Cardiac muscle cell (in vitro differentiated cells and primary cell): Measurements from ENCODE around the gene SRCAP. TPM values are rescaled to one million over a fixed set of nuclear protein-coding genes. Genes with fewer than 3 reads are reported as not detected.
A peak's percentile ranks its signal among the peaks of the same experiment; 100 is the strongest.

ENCODE experiments used
- DNase-seq, 2 donors: peaks; one replicate each; pipeline versions ENCODE4 v3.0.0 to v3.0.0-alpha.2; 2010 to 2017; ENCODE audit warnings: low read depth in 1 of 2, low spot score in 1 of 2
- H3K27ac ChIP-seq: fragments of 200-600 bp; sonication (generic); 2 replicates; pipeline ENCODE4 v1.5.1; 2016
- H3K27me3 ChIP-seq: fragments of 200-600 bp; sonication (generic); 2 replicates; pipeline ENCODE4 v1.6.0; 2016; ENCODE audit warnings: control low read depth
- H3K36me3 ChIP-seq: fragments of 200-600 bp; sonication (generic); 2 replicates; pipeline ENCODE4 v1.5.1; 2016; ENCODE audit warnings: control low read depth
- H3K4me1 ChIP-seq: fragments of 200-600 bp; sonication (generic); 2 replicates; pipeline ENCODE4 v1.8.1; 2017; ENCODE audit warnings: low read depth, mild to moderate bottlenecking, mixed run types
- H3K4me3 ChIP-seq: fragments of 200-600 bp; sonication (generic); 2 replicates; pipeline ENCODE4 v1.5.1; 2016; ENCODE audit warnings: mild to moderate bottlenecking
- H3K9me3 ChIP-seq: fragments of 200-600 bp; sonication (generic); 2 replicates; pipeline ENCODE4 v1.5.1; 2017; ENCODE audit warnings: low read depth, mild to moderate bottlenecking, control low read depth
- CTCF ChIP-seq: IDR thresholded peaks from 2 replicates; pipeline ENCODE4 v1.5.1; 2012; ENCODE audit warnings: low read depth, mild to moderate bottlenecking, low read length
- polyA plus RNA-seq: library from polyadenylated mRNA; unstranded; fragments of >200 nt; fragmentation: Nextera tagmentation; extraction: Ambion mirVana; gene quantifications from 2 replicates; pipeline ENCODE4 v1.2.1, GENCODE V29; 2016
- total RNA-seq: library from RNA; depleted of rRNA; stranded (reverse); fragments of >200 nt; gene quantifications from 2 replicates; pipeline ENCODE4 v1.2.3, GENCODE V29; 2016

SRCAP gene
- total and polyA plus RNA-seq, 2 experiments from 2014 or later, result 20.9 to 42.9 TPM

GRCh38 chr16:30777591-30778297 is 78.8 kb downstream of the SRCAP start:
- H3K27me3 ChIP-seq, result no peaks in the 10 kb centered on the region
- H3K36me3 ChIP-seq, result peaks cover 18% of the 10 kb centered on the region
- peaks cover 25% of the 10 kb centered on the region for H3K4me1 ChIP-seq
- no peaks in the 10 kb centered on the region for H3K9me3 ChIP-seq
- no peak for TF ChIP-seq CTCF
- H3K27ac ChIP-seq, result peak overlapping the region; percentile 82
- no peak for DNase-seq
- no peak overlapping the region for H3K4me3 ChIP-seq

DNA sequence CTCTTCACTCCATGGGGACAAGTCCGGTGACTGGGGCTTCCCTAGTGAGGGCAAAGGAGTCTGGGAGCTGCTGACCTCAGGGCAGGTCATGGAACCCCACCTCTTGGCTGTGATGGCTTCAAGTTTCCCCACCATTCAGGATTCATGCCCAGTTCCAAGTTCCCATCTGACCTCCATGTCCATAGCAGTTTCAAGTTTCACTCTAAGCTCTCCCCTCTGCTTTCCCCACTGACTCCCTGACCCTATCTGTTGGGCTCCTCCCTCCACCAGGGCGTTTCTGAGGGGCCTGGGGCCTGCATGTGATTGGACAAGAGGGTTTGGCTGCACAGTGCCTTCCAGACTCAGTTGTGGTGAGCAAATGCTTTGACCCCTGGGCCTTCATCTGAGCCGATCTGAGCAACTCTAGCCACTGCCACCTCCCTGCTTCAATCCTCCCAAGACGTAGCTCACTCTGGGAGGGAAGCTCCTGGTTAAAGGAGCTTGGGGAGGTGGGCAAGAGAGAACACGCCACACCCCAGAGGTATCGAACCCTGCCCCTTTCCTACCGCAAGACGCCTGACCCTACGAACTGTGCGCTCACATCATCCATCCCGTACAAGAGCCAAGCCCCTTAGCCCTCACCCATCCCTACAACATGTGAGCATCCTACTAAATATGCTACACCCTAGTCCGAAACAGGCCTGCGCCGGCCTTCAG is 79.7 kb downstream of the SRCAP start:
- peak; percentile 66 to 68 for DNase-seq
- Histone ChIP-seq H3K27me3 (no peaks in the 10 kb centered on the region), H3K4me1 (peaks cover 25% of the 10 kb centered on the region), H3K9me3 (no peaks in the 10 kb centered on the region), H3K4me3 (no peak overlapping the region), H3K27ac (peak overlapping the region; percentile 82), H3K36me3 (peaks cover 25% of the 10 kb centered on the region)
- no peak for TF ChIP-seq CTCF

DNA sequence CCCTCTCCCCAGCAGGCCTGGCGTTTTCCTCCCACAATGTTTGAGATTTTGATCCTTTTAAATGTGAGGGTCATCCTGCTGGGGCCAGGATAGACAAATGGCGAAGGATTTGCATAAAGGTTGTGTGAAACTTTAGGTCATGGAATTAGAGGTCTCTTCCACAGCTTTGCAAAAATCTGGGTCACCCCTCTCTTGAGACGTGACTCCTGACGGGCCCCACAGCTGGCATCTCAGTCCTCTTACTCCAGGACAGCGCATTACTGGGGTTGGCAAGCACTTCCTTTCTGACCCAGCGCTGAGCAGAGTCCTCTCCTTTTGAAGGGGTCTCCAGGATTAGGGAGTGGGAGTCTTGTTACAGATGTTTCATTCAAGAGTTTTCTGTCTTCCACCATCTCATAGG is 80.6 kb downstream of the SRCAP start:
- Histone ChIP-seq H3K36me3 (peaks cover 27% of the 10 kb centered on the region), H3K27me3 (no peaks in the 10 kb centered on the region), H3K27ac (peak overlapping the region; percentile 82), H3K4me3 (no peak overlapping the region), H3K4me1 (peaks cover 25% of the 10 kb centered on the region), H3K9me3 (no peaks in the 10 kb centered on the region)
- no peak for TF ChIP-seq CTCF
- no peak for DNase-seq

GRCh38 chr16:30780021-30780420 is 81.0 kb downstream of the SRCAP start:
- no peak overlapping the region for H3K4me3 ChIP-seq
- H3K27ac ChIP-seq, result peak overlapping the region; percentile 82
- TF ChIP-seq CTCF, result no peak
- no peaks in the 10 kb centered on the region for H3K9me3 ChIP-seq
- H3K4me1 ChIP-seq, result peaks cover 22% of the 10 kb centered on the region
- peaks cover 27% of the 10 kb centered on the region for H3K36me3 ChIP-seq
- no peak for DNase-seq
- no peaks in the 10 kb centered on the region for H3K27me3 ChIP-seq

DNA sequence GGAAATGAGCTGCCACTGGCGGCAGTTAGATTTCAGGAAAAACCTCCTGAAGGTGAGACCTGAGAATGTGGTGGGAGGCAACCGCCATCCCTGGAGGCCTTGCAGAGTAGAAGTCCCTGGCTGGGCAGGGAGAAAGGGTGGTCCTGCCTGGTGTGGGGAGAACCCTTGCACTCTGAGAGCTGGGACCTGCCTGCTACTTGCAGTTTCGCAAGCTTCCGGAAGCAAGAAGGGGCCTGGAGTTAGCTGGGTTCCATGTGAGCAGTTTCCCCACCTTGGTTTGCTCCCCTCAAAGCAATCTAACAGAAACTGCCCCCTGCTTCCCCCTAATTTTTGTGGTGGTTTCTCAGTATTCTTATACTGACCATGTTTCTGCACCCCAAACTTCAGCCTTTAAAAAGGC is 81.6 kb downstream of the SRCAP start:
- peak overlapping the region; percentile 82 for H3K27ac ChIP-seq
- peaks cover 27% of the 10 kb centered on the region for H3K36me3 ChIP-seq

More for the DNA sequence above, 81.6 kb downstream of the SRCAP start:
- Histone ChIP-seq H3K27me3 (no peaks in the 10 kb centered on the region), H3K4me3 (no peak overlapping the region), H3K4me1 (peaks cover 25% of the 10 kb centered on the region), H3K9me3 (no peaks in the 10 kb centered on the region)
- no peak for TF ChIP-seq CTCF
- no peak for DNase-seq
